ENCODE data around the gene CHADL.
A peak's percentile ranks its signal among the peaks of the same experiment; 100 is the strongest.
"Not testable (repeated sequence)": the region's sequence is repeated elsewhere in the genome, so short reads cannot be mapped to it uniquely, and the experiment has no call there.

CHADL gene

DNA sequence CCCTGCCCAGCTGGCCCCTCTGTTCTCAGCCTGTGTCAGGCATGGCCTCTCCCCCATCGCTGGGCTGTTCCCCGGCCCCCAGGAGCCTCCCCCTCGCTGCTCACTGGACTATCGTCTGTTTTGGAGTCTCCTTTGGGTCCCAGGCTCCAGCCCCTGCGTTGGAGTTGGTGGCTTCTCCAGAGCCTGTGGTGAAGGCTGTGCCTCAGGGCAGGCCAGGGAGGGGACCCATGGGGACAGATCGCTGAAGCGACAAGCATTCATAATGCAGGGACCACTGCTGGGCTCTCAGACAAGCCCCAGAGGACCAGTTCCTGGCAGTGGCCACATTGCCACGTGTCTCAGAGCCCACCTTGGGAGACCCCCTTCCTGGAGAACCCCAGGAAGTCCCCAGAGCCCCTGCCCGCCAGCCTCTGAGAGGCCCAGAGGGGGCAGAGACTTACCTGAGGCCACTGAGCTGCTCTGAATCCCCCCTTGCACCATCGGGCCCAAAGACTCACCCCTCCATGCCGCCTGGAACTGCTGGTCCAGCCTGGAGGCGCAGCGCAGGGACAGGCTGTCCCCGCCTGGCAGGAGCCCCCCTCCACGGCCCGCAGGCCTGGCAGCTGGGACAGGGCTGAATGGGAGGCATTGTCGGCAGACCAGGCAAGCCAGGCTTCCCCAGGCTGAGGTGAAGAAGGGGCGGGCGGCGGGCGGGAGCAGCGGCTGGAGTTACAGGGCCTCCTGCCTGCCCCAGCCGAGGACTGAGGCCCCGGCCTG, at the start of gene CHADL:
CHADL (minus strand) TSS at position 555 of the 756 bp plus-strand sequence; CDS start at position 505, 50 bp downstream.
- no peak for DNase-seq (ENCODE audit: low read depth in 2 of 2)

DNA sequence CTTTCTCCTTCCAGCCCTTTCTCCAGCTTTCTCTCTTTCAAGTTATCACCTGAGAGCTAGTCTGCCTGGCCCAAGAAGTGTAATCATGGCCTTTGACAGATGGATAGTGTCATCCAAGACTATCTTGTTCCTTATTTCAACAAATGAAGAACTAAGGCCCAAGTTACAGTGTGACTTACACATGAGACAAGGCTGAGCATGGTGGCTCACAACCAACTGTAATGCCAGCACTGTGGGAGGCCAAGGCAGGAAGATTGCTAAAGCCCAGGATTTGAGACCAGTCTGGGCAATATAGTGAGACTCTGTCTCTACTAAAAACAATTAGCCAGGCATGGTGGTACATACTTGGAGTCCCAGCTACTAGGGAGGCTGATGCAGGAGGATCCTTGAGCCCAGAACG, 48.9 kb upstream of the CHADL start:
- DNase-seq (ENCODE audit: low read depth in 2 of 2): no peak

DNA sequence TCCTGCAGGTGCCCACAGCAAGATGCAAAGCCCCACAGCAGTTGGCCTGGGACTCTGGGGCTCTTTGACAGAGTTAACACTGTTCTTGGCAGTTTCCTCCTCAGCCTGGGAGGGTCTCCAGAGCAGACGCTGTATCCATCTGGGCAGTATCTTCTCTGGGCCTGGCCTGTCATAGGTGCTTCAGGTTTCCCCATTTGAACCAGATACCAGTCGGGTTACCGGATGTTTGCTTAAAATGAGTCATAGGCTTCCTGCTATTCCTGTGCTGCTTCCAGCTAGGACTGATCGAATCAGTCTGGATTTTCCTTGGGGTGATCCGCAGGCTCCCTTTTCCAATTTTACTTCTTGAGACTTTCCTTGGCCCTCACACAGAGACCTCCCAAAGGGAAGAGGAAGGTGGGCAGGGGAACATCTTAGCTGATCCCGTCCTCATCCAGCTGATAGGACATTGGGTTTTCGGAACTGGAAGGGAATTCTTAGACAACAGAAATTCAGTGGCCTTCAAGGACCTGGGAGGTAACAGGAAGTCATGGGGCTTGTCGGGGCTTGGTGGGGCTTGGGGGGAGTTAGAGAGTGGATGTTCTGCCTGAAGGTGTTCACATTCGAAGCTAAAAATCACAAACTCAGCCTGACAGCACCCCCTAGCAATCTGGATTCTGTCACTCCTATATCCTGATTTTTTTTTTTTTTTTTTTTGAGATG, 47.7 kb upstream of the CHADL start:
- DNase-seq (ENCODE audit: low read depth in 2 of 2): no peak

GRCh38 chr22:41286639-41287091, 45.9 kb upstream of the CHADL start:
- DNase-seq (ENCODE audit: low read depth in 2 of 2): no peak

DNA sequence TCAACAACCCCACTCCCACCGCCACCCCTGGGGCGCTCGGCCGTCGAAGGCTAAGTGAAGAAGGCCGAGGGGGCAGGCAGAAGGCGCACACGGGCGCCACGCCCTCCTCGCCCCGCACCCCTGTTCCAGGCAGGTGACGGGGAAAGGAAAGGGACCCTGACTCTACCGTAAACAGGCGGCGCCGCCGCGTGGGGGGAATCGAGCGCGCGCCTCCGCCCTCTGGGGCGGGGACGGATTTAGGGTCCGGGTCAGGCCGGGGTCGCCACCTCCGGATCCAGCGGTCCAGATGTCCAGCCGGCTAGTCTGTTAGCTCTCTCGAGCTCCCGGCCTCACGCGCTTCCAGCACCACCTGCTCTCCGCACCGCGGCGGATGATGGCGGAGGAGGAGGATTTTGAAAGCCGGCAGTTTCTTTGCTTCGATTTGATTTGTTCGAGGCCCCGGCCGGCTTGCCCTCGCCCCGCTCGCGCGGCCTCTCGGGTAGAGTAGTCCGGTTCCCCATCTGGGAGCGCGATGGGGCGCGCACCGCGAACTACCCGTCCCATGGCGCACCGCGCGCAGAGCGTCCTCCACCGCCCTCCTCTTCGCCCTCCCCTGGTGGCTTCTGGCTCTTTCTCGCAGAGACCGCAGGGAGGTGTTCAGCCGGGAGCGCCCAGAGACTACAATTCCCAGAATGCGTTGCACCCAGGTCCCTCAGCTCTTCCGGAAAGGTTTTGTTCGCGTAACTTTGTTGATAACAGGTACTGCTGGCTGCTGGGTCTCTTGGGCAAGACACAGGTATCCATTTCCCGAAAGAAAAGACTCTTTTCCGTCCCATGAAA, 45.3 kb upstream of the CHADL start, which contains the start of gene RANGAP1:
RANGAP1 (minus strand) TSS at position 368 of the 819 bp plus-strand sequence. CDS start 5,143 bp downstream, outside the sequence.
- DNase-seq (ENCODE audit: low read depth in 2 of 2): peak; percentile 94 to 96

DNA sequence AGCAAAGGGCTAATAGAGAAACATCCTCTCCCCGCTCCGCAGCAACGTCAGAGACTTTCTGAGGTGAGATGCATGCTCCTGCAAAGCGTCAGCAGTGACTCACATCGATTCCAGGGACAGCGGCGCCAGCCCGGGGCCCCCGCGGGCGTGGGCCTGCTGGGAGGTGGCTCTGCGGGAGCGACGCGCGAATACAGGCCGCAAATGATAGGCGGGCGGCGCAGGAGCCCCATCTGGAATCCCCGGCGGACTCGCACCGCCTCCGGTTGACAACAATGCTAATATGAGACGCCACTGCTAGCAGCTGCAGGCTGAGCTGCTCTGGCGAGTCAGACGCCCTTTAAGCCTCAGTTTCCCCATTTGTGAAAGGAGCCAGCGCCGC, 44.7 kb upstream of the CHADL start:
- peak; percentile 80 for DNase-seq (ENCODE audit: low read depth in 2 of 2)

DNA sequence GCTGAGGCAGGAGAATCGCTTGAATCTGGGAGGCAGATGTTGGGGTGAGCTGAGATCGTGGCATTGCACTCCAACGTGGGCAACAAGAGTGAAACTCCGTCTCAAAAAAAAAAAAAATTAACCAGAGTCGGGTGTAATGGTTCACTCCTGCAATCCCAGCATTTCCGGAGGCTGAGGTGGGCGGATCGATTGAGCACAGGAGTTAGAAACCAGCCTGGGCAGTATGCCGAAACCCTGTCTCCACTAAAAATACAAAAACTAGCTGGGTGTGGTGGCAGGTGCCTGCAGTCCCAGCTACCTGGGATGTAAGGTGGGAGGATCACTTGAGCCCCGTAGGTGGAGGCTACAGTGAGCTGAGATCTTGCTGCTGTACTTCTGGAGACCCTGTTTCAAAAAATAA, 43.7 kb upstream of the CHADL start:
- DNase-seq (ENCODE audit: low read depth in 2 of 2): no peak

GRCh38 chr22:41280854-41281253, 40.1 kb upstream of the CHADL start:
- DNase-seq (ENCODE audit: low read depth in 2 of 2): no peak

DNA sequence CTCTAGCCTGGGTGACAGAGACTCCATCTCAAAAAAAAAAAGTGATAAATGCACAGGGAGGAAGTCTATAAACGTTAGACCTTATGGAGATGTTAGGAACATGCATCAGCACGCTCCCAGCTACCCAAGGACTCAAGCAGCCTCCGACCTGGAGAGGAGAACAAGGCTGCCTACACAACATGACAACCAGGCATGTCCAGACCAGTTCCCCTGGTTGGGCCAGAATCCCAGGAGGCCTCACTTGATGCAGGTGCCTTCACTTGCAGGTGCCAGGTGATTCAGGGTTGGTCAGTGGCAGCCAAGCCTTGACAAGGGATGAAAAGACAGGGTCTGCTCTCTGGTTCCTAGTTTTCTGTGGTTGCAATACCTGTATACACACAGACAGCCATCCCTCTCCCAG, 39.3 kb upstream of the CHADL start:
- DNase-seq (ENCODE audit: low read depth in 2 of 2): no peak

DNA sequence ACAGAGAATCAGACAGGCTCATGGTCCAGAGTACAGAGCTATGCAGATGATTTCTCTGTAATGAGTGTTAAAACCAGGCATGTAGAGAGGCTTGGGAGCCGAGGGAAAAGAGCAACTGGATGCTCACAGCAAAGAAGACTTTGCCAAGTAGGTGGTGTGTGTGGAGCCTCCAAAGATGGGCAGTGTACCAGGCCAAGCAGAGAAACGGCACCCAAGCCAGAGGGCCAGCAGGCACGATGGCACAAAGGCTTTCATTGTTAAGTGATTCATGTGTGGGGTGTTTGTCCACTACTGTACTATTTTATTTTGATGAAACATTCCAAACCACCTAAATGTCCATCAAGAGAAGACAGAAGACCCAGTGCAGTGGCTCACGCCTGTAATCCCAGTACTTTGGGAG, 34.1 kb upstream of the CHADL start:
- DNase-seq (ENCODE audit: low read depth in 2 of 2): no peak

- DNase-seq (ENCODE audit: low read depth in 2 of 2): no peak
These were observed 32.4 kb upstream of the CHADL start for GRCh38 chr22:41273128-41273527.

DNA sequence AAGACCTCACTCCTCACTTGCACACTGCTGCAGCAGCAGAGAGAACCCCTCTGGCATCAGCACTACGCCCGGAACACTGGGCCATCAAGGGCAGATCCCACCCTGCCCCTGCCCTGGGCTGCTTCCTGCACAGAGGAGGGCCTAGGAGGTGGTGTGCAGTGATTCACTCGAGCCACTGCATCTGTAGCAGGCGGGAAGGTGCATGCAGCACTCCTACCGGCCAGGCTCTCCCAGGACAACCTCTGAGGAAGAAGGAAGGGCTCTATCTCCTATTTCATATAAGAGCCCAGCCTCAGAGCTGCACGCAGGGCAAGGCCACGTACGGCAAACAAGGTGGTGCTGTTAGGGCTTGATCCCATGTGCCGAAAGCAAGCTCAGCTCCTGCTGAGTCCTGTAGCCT, 31.1 kb upstream of the CHADL start:
- DNase-seq (ENCODE audit: low read depth in 2 of 2): no peak

- no peak for DNase-seq (ENCODE audit: low read depth in 2 of 2)
These were observed 27.2 kb upstream of the CHADL start for GRCh38 chr22:41267958-41268357.

- no peak for DNase-seq (ENCODE audit: low read depth in 2 of 2)
These were observed 23.7 kb upstream of the CHADL start for GRCh38 chr22:41264408-41264941.

DNA sequence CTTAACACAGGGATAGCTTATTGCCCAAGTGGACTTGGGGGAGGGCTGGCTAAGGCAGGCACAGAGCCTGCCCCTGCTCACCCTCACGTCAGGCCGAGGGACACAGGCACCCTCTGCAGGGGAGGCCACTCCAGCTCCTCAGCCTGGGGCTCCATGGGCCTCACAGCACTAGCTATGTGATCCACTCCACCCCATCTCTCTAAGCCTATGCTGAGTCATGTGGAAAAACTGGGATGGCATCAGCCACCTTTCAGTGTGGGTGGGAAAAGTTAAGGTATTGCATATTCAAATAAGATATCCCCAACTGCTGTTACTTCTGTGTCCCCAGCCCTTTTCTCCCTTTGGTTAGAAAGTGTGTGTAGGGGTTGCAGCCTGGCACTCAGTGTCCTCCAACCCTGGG, 23.0 kb upstream of the CHADL start:
- no peak for DNase-seq (ENCODE audit: low read depth in 2 of 2)

GRCh38 chr22:41262250-41262765, 21.6 kb upstream of the CHADL start:
- no peak for DNase-seq (ENCODE audit: low read depth in 2 of 2)

GRCh38 chr22:41261541-41262249, 21.0 kb upstream of the CHADL start:
- DNase-seq (ENCODE audit: low read depth in 2 of 2): no peak

DNA sequence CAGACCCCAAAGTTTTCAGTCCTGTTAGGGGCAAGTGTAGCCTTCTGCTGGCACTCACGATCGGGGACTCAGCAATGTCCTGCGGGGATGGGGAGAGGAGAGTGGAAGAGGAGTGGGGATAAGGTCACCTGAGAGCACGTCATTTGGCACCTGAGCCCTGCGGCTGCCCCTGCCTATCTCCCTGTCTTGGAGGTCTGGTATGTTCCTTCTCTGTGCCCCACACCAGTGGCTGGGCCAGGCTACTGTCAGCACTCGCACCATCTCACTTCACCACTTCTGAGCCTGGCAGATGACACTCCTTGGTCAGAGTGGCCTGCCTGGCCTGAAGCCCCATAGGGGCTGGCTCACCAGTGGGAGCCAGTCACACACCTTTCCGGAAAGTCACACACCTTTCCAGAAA, 20.1 kb upstream of the CHADL start:
- DNase-seq (ENCODE audit: low read depth in 2 of 2): no peak

GRCh38 chr22:41259756-41260155, 19.0 kb upstream of the CHADL start:
- DNase-seq (ENCODE audit: low read depth in 2 of 2): not testable (repeated sequence)

GRCh38 chr22:41257696-41258095, 17.0 kb upstream of the CHADL start:
- no peak for DNase-seq (ENCODE audit: low read depth in 2 of 2)

All from activated CD4-positive, alpha-beta T cell treated with anti-CD3 and anti-CD28 coated beads for 24 hours (primary cell).